Gastrocnemius medialis (tissue), 4 donors: ENCODE data around the gene PRKCH.

Experiments used
- POLR2A ChIP-seq, 2 donors: fragments of 450-650 bp; IDR thresholded peaks; one replicate each; pipeline ENCODE4 v1.6.1; 2017; ENCODE audit warnings: antibody characterized with exemption in 2 of 2, mild to moderate bottlenecking in 2 of 2, moderate library complexity in 2 of 2
- TF ChIP-seq, protein P1 (sequence below), 5 experiments: fragments of 450-650 bp in 3 of 5; fragments of 200-600 bp in 2 of 5; sonication (generic) in 2 of 5; IDR thresholded peaks in 4 of 5; conservative IDR thresholded peaks in 1 of 5; 1 replicate in 4 of 5; 2 replicates in 1 of 5; pipeline ENCODE4 v1.5.1; 2016 to 2019; ENCODE audit warnings: antibody characterized with exemption in 5 of 5, mild to moderate bottlenecking in 3 of 5, moderate library complexity in 3 of 5

DNA sequence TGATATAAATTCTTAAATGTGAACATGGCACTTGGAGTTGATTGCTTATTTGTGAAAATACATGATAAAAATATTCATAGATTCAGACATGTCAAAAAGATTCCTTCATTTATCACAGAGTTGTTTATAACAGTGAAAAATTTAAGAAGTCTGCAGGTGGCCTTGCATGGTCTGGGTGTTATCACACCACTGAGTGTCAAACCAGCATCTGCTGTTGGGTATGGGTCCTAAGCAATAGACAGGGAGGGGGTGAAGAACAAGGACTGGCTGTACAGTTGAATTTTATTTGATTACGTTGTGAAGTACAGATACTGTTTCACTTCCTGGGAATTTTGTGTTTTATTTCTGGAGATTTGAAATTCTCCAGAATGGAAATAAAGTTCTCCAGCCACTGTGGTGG lies 193.5 kb downstream of the PRKCH start:
- TF ChIP-seq, protein P1, sequence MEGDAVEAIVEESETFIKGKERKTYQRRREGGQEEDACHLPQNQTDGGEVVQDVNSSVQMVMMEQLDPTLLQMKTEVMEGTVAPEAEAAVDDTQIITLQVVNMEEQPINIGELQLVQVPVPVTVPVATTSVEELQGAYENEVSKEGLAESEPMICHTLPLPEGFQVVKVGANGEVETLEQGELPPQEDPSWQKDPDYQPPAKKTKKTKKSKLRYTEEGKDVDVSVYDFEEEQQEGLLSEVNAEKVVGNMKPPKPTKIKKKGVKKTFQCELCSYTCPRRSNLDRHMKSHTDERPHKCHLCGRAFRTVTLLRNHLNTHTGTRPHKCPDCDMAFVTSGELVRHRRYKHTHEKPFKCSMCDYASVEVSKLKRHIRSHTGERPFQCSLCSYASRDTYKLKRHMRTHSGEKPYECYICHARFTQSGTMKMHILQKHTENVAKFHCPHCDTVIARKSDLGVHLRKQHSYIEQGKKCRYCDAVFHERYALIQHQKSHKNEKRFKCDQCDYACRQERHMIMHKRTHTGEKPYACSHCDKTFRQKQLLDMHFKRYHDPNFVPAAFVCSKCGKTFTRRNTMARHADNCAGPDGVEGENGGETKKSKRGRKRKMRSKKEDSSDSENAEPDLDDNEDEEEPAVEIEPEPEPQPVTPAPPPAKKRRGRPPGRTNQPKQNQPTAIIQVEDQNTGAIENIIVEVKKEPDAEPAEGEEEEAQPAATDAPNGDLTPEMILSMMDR (IDR thresholded peaks at IDR 0.05 in 4 of 5, conservative IDR thresholded peaks at IDR 0.05 in 1 of 5) = no peak
- TF ChIP-seq POLR2A (IDR thresholded peaks at IDR 0.05) = no peak
